ENCODE data around the gene TTC28. TPM values are rescaled to one million over a fixed set of nuclear protein-coding genes. Genes with fewer than 3 reads are reported as not detected.
"Not testable (repeated sequence)": the region's sequence is repeated elsewhere in the genome, so short reads cannot be mapped to it uniquely, and the experiment has no call there.

The TTC28 gene
- total RNA-seq, 4 donors from 2014 or later: 35.1 to 138 (median 50.8) TPM

- WGBS, 2 donors (ENCODE audit: low coverage in 1 of 2): 58 to 92% methylated on average over 2 to 3 of the region's 3 CpGs
- Histone ChIP-seq H3K27me3 (no peaks in the 10 kb centered on the region), H3K36me3 (no peaks in the 10 kb centered on the region), H3K4me3 (no peak overlapping the region), H3K4me1 (peaks cover 0 to 8% (median 0%) of the 10 kb centered on the region in 3 donors), H3K9me3 (no peaks in the 10 kb centered on the region), H3K27ac (no peak overlapping the region)
- no peak for ATAC-seq
- TF ChIP-seq EP300 (IDR thresholded peaks at IDR 0.05): no peak
- no peak for TF ChIP-seq POLR2A (IDR thresholded peaks at IDR 0.05)
- TF ChIP-seq POLR2AphosphoS5 (IDR thresholded peaks at IDR 0.05): no peak
- TF ChIP-seq, protein P1, sequence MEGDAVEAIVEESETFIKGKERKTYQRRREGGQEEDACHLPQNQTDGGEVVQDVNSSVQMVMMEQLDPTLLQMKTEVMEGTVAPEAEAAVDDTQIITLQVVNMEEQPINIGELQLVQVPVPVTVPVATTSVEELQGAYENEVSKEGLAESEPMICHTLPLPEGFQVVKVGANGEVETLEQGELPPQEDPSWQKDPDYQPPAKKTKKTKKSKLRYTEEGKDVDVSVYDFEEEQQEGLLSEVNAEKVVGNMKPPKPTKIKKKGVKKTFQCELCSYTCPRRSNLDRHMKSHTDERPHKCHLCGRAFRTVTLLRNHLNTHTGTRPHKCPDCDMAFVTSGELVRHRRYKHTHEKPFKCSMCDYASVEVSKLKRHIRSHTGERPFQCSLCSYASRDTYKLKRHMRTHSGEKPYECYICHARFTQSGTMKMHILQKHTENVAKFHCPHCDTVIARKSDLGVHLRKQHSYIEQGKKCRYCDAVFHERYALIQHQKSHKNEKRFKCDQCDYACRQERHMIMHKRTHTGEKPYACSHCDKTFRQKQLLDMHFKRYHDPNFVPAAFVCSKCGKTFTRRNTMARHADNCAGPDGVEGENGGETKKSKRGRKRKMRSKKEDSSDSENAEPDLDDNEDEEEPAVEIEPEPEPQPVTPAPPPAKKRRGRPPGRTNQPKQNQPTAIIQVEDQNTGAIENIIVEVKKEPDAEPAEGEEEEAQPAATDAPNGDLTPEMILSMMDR (IDR thresholded peaks at IDR 0.05): no peak
Measured at GRCh38 chr22:28222052-28222451, 457.6 kb downstream of the TTC28 start.

GRCh38 chr22:28220626-28221363 lies 458.8 kb downstream of the TTC28 start:
- ATAC-seq: no peak
- H3K36me3 ChIP-seq: no peaks in the 10 kb centered on the region
- 65 to 89% methylated on average over 4 to 5 of the region's 5 CpGs for WGBS, 2 donors (ENCODE audit: low coverage in 1 of 2)
- no peak overlapping the region for H3K27ac ChIP-seq
- H3K4me3 ChIP-seq: no peak overlapping the region
- TF ChIP-seq, protein P1 (IDR thresholded peaks at IDR 0.05): no peak
- no peak for TF ChIP-seq POLR2AphosphoS5 (IDR thresholded peaks at IDR 0.05)
- TF ChIP-seq EP300 (IDR thresholded peaks at IDR 0.05): no peak
- no peak for TF ChIP-seq POLR2A (IDR thresholded peaks at IDR 0.05)
- no peaks in the 10 kb centered on the region for H3K27me3 ChIP-seq
- peaks cover 0 to 8% (median 0%) of the 10 kb centered on the region in 3 donors for H3K4me1 ChIP-seq
- no peaks in the 10 kb centered on the region for H3K9me3 ChIP-seq

DNA sequence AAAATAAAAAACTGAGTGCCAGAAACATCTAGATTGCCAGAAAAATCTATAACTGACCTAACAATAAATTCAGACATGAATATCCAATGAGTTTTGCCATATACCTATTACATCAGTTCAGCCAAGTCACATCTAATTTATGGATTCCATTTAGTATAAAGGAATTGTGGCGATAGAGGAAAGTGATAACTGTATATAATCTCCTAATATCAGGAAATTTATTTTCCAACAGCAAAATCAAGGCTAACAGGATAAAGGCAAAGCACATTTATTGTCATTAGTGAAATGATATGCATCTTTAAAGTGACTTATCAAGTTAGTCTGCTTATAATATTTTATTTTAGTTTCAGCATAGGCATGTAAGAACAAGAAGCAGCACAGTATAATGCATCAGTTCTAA lies 462.4 kb downstream of the TTC28 start:
- no peaks in the 10 kb centered on the region for H3K9me3 ChIP-seq
- no peak overlapping the region for H3K4me3 ChIP-seq
- no peaks in the 10 kb centered on the region for H3K36me3 ChIP-seq
- TF ChIP-seq POLR2A (IDR thresholded peaks at IDR 0.05): no peak
- no peak for TF ChIP-seq POLR2AphosphoS5 (IDR thresholded peaks at IDR 0.05)
- TF ChIP-seq EP300 (IDR thresholded peaks at IDR 0.05): no peak
- TF ChIP-seq, protein P1 (IDR thresholded peaks at IDR 0.05): no peak
- H3K27ac ChIP-seq: no peak overlapping the region
- no peaks in the 10 kb centered on the region for H3K4me1 ChIP-seq
- WGBS, 2 donors (ENCODE audit: low coverage in 1 of 2): 100% methylated on average over 1 of the region's 1 CpG
- no peaks in the 10 kb centered on the region for H3K27me3 ChIP-seq
- ATAC-seq: no peak

DNA sequence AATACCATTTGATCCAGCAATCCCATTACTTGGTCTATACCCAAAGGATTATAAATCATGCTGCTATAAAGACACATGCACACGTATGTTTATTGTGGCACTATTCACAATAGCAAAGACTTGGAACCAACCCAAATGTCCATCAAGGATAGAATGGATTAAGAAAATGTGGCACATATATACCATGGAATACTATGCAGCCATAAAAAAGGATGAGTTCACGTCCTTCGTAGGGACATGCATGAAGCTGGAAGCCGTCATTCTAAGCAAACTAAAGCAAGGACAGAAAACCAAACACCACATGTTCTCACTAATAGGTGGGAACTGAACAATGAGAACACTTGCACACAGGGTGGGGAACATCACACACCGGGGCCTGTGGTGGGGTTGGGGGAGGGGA lies 464.9 kb downstream of the TTC28 start:
- H3K4me1 ChIP-seq, H3K4me3 ChIP-seq, H3K36me3 ChIP-seq, H3K27me3 ChIP-seq, ATAC-seq, H3K27ac ChIP-seq, H3K9me3 ChIP-seq: not testable (repeated sequence)
- WGBS, 2 donors (ENCODE audit: low coverage in 1 of 2): 89 to 100% methylated on average over 5 of the region's 5 CpGs

DNA sequence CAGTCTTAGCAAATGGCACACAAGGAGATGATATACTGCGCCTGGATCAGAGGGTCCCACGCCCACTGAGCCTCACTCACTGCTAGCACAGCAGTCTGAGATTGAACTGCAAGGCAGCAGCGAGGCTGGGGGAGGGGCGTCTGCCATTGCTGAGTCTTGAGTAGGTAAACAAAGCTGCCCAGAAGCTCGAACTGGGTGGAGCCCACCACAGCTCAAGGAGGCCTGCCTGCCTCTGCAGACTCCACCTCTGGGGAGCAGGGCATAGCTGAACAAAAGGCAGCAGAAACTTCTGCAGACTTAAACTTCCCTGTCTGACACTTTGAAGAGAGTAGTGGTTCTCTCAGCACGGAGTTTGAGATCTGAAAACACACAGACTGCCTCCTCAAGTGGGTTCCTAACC lies 470.2 kb downstream of the TTC28 start:
- not testable (repeated sequence) for H3K27ac ChIP-seq, H3K27me3 ChIP-seq, H3K9me3 ChIP-seq, H3K36me3 ChIP-seq, H3K4me3 ChIP-seq, ATAC-seq
- WGBS, 2 donors (ENCODE audit: low coverage in 1 of 2): 83 to 100% methylated on average over 1 to 2 of the region's 6 CpGs
- H3K4me1 ChIP-seq: peaks cover 0 to 12% (median 0%) of the 10 kb centered on the region in 3 donors

- H3K36me3 ChIP-seq: no peaks in the 10 kb centered on the region
- H3K27ac ChIP-seq: no peak overlapping the region
- no peaks in the 10 kb centered on the region for H3K27me3 ChIP-seq
- 91 to 100% methylated on average over 2 of the region's 2 CpGs for WGBS, 2 donors (ENCODE audit: low coverage in 1 of 2)
- TF ChIP-seq, protein P1 (IDR thresholded peaks at IDR 0.05): no peak
- TF ChIP-seq EP300 (IDR thresholded peaks at IDR 0.05) (no peak), POLR2A (IDR thresholded peaks at IDR 0.05) (no peak), POLR2AphosphoS5 (IDR thresholded peaks at IDR 0.05) (no peak)
- no peak for ATAC-seq
- no peak overlapping the region for H3K4me3 ChIP-seq
- no peaks in the 10 kb centered on the region for H3K9me3 ChIP-seq
- peaks cover 0 to 19% (median 0%) of the 10 kb centered on the region in 3 donors for H3K4me1 ChIP-seq
Measured at GRCh38 chr22:28208787-28209186, 470.9 kb downstream of the TTC28 start.

Data from gastroesophageal sphincter (tissue), 4 donors.